Measurements from ENCODE around the gene LYZL1.

DNA sequence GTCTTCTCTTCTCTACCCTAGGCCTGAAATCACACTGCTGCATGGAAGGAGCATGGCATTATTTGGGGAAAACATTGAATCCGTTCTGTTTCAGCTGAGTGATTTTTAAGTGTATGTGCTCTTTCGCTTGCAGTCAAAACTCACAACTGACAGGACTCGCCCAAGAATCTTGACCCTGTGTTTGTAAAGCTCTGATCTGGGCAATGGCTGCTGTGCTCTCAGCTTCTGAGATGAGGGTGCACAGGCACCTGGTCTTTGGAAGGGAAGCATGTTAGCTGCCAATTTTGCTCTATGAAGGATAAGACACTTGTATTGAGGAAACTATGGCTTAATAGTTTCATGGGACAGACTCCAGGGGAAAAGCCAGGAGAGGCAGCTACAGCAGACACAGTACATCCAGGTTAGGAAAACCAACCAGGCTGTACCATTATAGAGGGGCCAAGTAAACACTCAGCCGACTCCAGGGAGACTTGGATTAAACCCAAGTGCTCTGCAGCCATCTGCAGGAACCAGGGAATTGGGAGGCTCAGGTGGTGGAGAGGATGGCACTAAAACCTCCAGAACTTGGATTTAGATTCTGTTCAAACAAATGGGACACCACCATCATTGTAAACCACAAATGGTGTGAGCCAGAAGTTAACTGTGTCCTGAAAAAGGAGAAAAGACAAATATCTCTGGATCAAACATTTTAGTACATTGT, 43.3 kb downstream of the LYZL1 start:
- TF ChIP-seq EZH2 (IDR thresholded peaks at IDR 0.05; ENCODE audit: low read length, missing control alignments) = no peak
- TF ChIP-seq, protein P1, sequence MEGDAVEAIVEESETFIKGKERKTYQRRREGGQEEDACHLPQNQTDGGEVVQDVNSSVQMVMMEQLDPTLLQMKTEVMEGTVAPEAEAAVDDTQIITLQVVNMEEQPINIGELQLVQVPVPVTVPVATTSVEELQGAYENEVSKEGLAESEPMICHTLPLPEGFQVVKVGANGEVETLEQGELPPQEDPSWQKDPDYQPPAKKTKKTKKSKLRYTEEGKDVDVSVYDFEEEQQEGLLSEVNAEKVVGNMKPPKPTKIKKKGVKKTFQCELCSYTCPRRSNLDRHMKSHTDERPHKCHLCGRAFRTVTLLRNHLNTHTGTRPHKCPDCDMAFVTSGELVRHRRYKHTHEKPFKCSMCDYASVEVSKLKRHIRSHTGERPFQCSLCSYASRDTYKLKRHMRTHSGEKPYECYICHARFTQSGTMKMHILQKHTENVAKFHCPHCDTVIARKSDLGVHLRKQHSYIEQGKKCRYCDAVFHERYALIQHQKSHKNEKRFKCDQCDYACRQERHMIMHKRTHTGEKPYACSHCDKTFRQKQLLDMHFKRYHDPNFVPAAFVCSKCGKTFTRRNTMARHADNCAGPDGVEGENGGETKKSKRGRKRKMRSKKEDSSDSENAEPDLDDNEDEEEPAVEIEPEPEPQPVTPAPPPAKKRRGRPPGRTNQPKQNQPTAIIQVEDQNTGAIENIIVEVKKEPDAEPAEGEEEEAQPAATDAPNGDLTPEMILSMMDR (conservative IDR thresholded peaks at IDR 0.05 in 1 of 2, IDR thresholded peaks at IDR 0.05 in 1 of 2; ENCODE audit: low read depth in 1 of 2, low read length in 2 of 2) = no peak
